Measurements from ENCODE around the gene SORT1. TPM values are rescaled to one million over a fixed set of nuclear protein-coding genes. Genes with fewer than 3 reads are reported as not detected.

The SORT1 gene
- total RNA-seq, 1 experiment from 2014 or later, result 11.2 TPM

GRCh38 chr1:109264379-109264755 lies 133.4 kb downstream of the SORT1 start:
- Histone ChIP-seq H3K4me3 (no peak overlapping the region), H3K4me1 (replicated peaks) (no peaks in the 10 kb centered on the region), H3K27me3 (replicated peaks) (no peaks in the 10 kb centered on the region), H3K27ac (no peak overlapping the region), H3K9me3 (replicated peaks) (0 out of 2 replicates have a peak, but pooled peaks cover 3% of the 10 kb centered on the region), H3K36me3 (no peaks in the 10 kb centered on the region)
- DNase-seq (ENCODE audit: low read depth in 1 of 2, low spot score in 2 of 2), result no peak

GRCh38 chr1:109263597-109264378 lies 133.9 kb downstream of the SORT1 start:
- peak; percentile 80 to 97 for DNase-seq (ENCODE audit: low read depth in 1 of 2, low spot score in 2 of 2)
- H3K27ac ChIP-seq, result no peak overlapping the region

GRCh38 chr1:109263234-109263596 lies 134.5 kb downstream of the SORT1 start:
- H3K27ac ChIP-seq, result no peak overlapping the region
- no peaks in the 10 kb centered on the region for H3K27me3 ChIP-seq (replicated peaks)
- 0 out of 2 replicates have a peak, but pooled peaks cover 3% of the 10 kb centered on the region for H3K9me3 ChIP-seq (replicated peaks)
- no peak for DNase-seq (ENCODE audit: low read depth in 1 of 2, low spot score in 2 of 2)
- H3K4me3 ChIP-seq, result no peak overlapping the region
- H3K4me1 ChIP-seq (replicated peaks), result no peaks in the 10 kb centered on the region
- H3K36me3 ChIP-seq, result no peaks in the 10 kb centered on the region

More at GRCh38 chr1:109263597-109264378, 133.9 kb downstream of the SORT1 start:
- no peaks in the 10 kb centered on the region for H3K4me1 ChIP-seq (replicated peaks)
- H3K9me3 ChIP-seq (replicated peaks), result 0 out of 2 replicates have a peak, but pooled peaks cover 3% of the 10 kb centered on the region
- no peaks in the 10 kb centered on the region for H3K36me3 ChIP-seq
- no peak overlapping the region for H3K4me3 ChIP-seq
- H3K27me3 ChIP-seq (replicated peaks), result no peaks in the 10 kb centered on the region

GRCh38 chr1:109262231-109263055 lies 135.3 kb downstream of the SORT1 start:
- no peak overlapping the region for H3K27ac ChIP-seq
- no peaks in the 10 kb centered on the region for H3K27me3 ChIP-seq (replicated peaks)
- no peak overlapping the region for H3K4me3 ChIP-seq
- H3K36me3 ChIP-seq, result no peaks in the 10 kb centered on the region
- 0 out of 2 replicates have a peak, but pooled peaks cover 3% of the 10 kb centered on the region for H3K9me3 ChIP-seq (replicated peaks)
- no peak for DNase-seq (ENCODE audit: low read depth in 1 of 2, low spot score in 2 of 2)
- H3K4me1 ChIP-seq (replicated peaks), result no peaks in the 10 kb centered on the region

GRCh38 chr1:109261578-109261977 lies 136.1 kb downstream of the SORT1 start:
- H3K4me3 ChIP-seq, result no peak overlapping the region
- no peak for DNase-seq (ENCODE audit: low read depth in 1 of 2, low spot score in 2 of 2)
- no peak overlapping the region for H3K27ac ChIP-seq
- no peaks in the 10 kb centered on the region for H3K27me3 ChIP-seq (replicated peaks)
- no peaks in the 10 kb centered on the region for H3K36me3 ChIP-seq
- no peaks in the 10 kb centered on the region for H3K4me1 ChIP-seq (replicated peaks)
- 0 out of 2 replicates have a peak, but pooled peaks cover 3% of the 10 kb centered on the region for H3K9me3 ChIP-seq (replicated peaks)

- H3K27me3 ChIP-seq (replicated peaks), result no peaks in the 10 kb centered on the region
- H3K27ac ChIP-seq, result no peak overlapping the region
- DNase-seq (ENCODE audit: low read depth in 1 of 2, low spot score in 2 of 2), result no peak
- 0 out of 2 replicates have a peak, but pooled peaks cover 3% of the 10 kb centered on the region for H3K9me3 ChIP-seq (replicated peaks)
- no peak overlapping the region for H3K4me3 ChIP-seq
- H3K4me1 ChIP-seq (replicated peaks), result no peaks in the 10 kb centered on the region
- H3K36me3 ChIP-seq, result no peaks in the 10 kb centered on the region
Measured at GRCh38 chr1:109261006-109261405, 136.7 kb downstream of the SORT1 start.

GRCh38 chr1:109259674-109260557 lies 137.8 kb downstream of the SORT1 start:
- Histone ChIP-seq H3K9me3 (replicated peaks) (0 out of 2 replicates have a peak, but pooled peaks cover 3% of the 10 kb centered on the region), H3K27me3 (replicated peaks) (no peaks in the 10 kb centered on the region), H3K27ac (no peak overlapping the region), H3K36me3 (no peaks in the 10 kb centered on the region), H3K4me3 (no peak overlapping the region), H3K4me1 (replicated peaks) (no peaks in the 10 kb centered on the region)
- no peak for DNase-seq (ENCODE audit: low read depth in 1 of 2, low spot score in 2 of 2)

Other genes with a start within 250 kb of the SORT1 start
- 252 and 264 TPM in 2 replicates for gene SARS1, start 184.0 kb downstream of the SORT1 start, total RNA-seq (2014; rRNA removed; shearing (Covaris generic))
- gene CELSR2, start 148.4 kb downstream of the SORT1 start, total RNA-seq (2014; rRNA removed; shearing (Covaris generic)), result 0.11 TPM in 1 of 2 replicates, not detected in the other
- gene PSRC1, start 114.8 kb downstream of the SORT1 start, total RNA-seq (2014; rRNA removed; shearing (Covaris generic)), result 94.1 and 137 TPM in 2 replicates
- not detected in 2 replicates for gene MYBPHL, start 90.9 kb downstream of the SORT1 start, total RNA-seq (2014; rRNA removed; shearing (Covaris generic))
- 104 and 107 TPM in 2 replicates for gene PSMA5, start 28.5 kb upstream of the SORT1 start, total RNA-seq (2014; rRNA removed; shearing (Covaris generic))
- gene SYPL2, start 68.6 kb upstream of the SORT1 start, total RNA-seq (2014; rRNA removed; shearing (Covaris generic)), result 0.11 TPM in 1 of 2 replicates, not detected in the other
- gene ATXN7L2, start 86.0 kb upstream of the SORT1 start, total RNA-seq (2014; rRNA removed; shearing (Covaris generic)), result 4.1 and 5.7 TPM in 2 replicates
- 3.5 and 5.5 TPM in 2 replicates for gene CYB561D1, start 96.2 kb upstream of the SORT1 start, total RNA-seq (2014; rRNA removed; shearing (Covaris generic))
- gene AMIGO1, start 111.8 kb upstream of the SORT1 start, total RNA-seq (2014; rRNA removed; shearing (Covaris generic)), result 0.41 and 0.55 TPM in 2 replicates
- gene GPR61, start 142.0 kb upstream of the SORT1 start, total RNA-seq (2014; rRNA removed; shearing (Covaris generic)), result 0.34 TPM in 1 of 2 replicates, not detected in the other
- 13.1 and 17.9 TPM in 2 replicates for gene GNAI3, start 150.7 kb upstream of the SORT1 start, total RNA-seq (2014; rRNA removed; shearing (Covaris generic))
- gene GNAT2, start 221.7 kb upstream of the SORT1 start, total RNA-seq (2014; rRNA removed; shearing (Covaris generic)), result 0.16 TPM in 1 of 2 replicates, not detected in the other
- 47.6 and 49.2 TPM in 2 replicates for gene AMPD2, start 221.9 kb upstream of the SORT1 start, total RNA-seq (2014; rRNA removed; shearing (Covaris generic))